OCI-LY3 (cell line): Measurements from ENCODE around the gene CACNA1C.

Experiments used
- EZH2phosphoT487 ChIP-seq: fragments of 200-600 bp; shearing (Covaris generic); IDR thresholded peaks from 2 replicates; pipeline ENCODE4 v1.6.1; 2018; ENCODE audit warnings: antibody characterized with exemption, mixed run types, low read depth
- TF ChIP-seq, protein P1 (sequence below): fragments of 200-600, 300-600 bp; sonication (generic); IDR thresholded peaks from 2 replicates; pipeline ENCODE4 v1.5.1; 2014; ENCODE audit warnings: antibody characterized with exemption, low read length, low read depth

DNA sequence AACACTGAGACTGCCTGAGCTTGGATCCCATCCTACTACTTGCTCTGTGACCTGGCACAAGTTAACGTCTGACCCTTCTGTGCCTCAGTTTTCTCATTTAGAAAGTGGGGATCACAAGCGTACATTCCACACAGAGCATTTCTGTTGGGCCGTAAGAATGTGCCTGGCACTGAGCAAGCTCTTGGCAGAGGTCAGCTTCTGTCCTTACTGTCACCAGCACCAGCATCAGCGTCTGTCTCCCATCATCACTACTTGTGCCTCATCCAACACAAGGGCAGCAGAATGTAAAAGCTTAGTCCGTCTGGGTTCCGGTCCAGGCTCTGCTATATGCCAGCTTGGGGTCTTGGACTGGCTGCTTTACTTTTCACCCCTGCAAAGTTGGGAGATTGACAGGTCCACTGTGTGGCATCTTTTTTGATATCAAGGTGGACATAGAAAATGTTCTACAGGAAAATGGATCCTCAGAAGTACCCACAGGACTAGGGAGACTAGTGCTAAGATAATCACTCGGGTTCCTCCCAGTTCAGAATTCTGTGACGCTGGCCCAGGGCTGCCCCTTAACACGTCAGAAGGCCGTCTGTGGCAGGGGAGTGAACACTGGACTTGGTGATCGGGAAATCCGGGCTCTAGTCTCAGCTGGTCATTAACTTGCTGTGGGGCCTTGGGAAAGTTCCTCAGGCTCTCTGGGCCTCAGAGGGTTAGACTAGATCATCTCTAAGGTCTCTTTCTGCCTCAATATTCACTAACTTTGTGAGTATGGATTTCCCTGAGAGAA, 65.9 kb downstream of the CACNA1C start:
- no peak for TF ChIP-seq EZH2phosphoT487
- TF ChIP-seq, protein P1, sequence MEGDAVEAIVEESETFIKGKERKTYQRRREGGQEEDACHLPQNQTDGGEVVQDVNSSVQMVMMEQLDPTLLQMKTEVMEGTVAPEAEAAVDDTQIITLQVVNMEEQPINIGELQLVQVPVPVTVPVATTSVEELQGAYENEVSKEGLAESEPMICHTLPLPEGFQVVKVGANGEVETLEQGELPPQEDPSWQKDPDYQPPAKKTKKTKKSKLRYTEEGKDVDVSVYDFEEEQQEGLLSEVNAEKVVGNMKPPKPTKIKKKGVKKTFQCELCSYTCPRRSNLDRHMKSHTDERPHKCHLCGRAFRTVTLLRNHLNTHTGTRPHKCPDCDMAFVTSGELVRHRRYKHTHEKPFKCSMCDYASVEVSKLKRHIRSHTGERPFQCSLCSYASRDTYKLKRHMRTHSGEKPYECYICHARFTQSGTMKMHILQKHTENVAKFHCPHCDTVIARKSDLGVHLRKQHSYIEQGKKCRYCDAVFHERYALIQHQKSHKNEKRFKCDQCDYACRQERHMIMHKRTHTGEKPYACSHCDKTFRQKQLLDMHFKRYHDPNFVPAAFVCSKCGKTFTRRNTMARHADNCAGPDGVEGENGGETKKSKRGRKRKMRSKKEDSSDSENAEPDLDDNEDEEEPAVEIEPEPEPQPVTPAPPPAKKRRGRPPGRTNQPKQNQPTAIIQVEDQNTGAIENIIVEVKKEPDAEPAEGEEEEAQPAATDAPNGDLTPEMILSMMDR = no peak
